Hepatocyte (in vitro differentiated cells): ENCODE results near the gene ZDHHC24.

Source experiments
- CTCF ChIP-seq: fragments of 200-600 bp; sonication (generic); IDR thresholded peaks from 2 replicates; pipeline ENCODE4 v1.5.1; 2016; ENCODE audit warnings: antibody characterized with exemption, mild to moderate bottlenecking; ENCODE audit not compliant: poor library complexity
- EZH2 ChIP-seq: fragments of 200-600 bp; sonication (generic); IDR thresholded peaks from 2 replicates; pipeline ENCODE4 v1.6.1; 2016; ENCODE audit warnings: antibody characterized with exemption, mild to moderate bottlenecking, borderline replicate concordance
- EZH2phosphoT487 ChIP-seq: fragments of 200-600 bp; sonication (generic); IDR thresholded peaks from one replicate; pipeline ENCODE4 v1.6.1; 2018; ENCODE audit warnings: antibody characterized with exemption, mild to moderate bottlenecking, low read depth, moderate library complexity; ENCODE audit not compliant: unreplicated experiment, severe bottlenecking

GRCh38 chr11:66475349-66476172, 70.3 kb downstream of the ZDHHC24 start:
- TF ChIP-seq CTCF (no peak), EZH2 (no peak), EZH2phosphoT487 (no peak)
